Activated naive CD4-positive, alpha-beta T cell treated with anti-CD3 and anti-CD28 coated beads for 36 hours (primary cell): ENCODE data around the gene CAP2. TPM values are rescaled to one million over a fixed set of nuclear protein-coding genes. Genes with fewer than 3 reads are reported as not detected.
"Not testable (repeated sequence)": the region's sequence is repeated elsewhere in the genome, so short reads cannot be mapped to it uniquely, and the experiment has no call there.

ENCODE experiments used
- CTCF ChIA-PET: fragments of 350-600 bp; sonication (Branson Sonifier 250); formaldehyde crosslinking; loops from one replicate; lab custom pipeline; 2021; ENCODE audit warnings: antibody characterized with exemption; lab: Charles Lee
- DNase-seq: peaks from one replicate; pipeline ENCODE4 v3.0.0-alpha.2; 2020
- H3K27ac Mint-ChIP-seq: one replicate; pipeline ENCODE4 v1.8.0; 2021; ENCODE audit warnings: mild to moderate bottlenecking, mixed read lengths
- H3K27me3 Mint-ChIP-seq: one replicate; pipeline ENCODE4 v1.8.0; 2021; ENCODE audit warnings: low read depth, mixed read lengths
- H3K36me3 Mint-ChIP-seq: one replicate; pipeline ENCODE4 v1.8.0; 2021; ENCODE audit warnings: low read depth, mixed read lengths
- H3K4me1 Mint-ChIP-seq: one replicate; pipeline ENCODE4 v1.8.0; 2021; ENCODE audit warnings: low read depth, mixed read lengths
- H3K4me3 Mint-ChIP-seq: one replicate; pipeline ENCODE4 v1.8.0; 2021; ENCODE audit warnings: mild to moderate bottlenecking, moderate library complexity, mixed read lengths
- H3K9me3 Mint-ChIP-seq: one replicate; pipeline ENCODE4 v1.8.0; 2021; ENCODE audit warnings: mixed read lengths
- intact Hi-C: fragments of 100-400 bp; cut with micrococcal nuclease; formaldehyde crosslinking; loops from one replicate; pipeline ENCODE4 v1.15.1; 2023
- total RNA-seq, 2 experiments: library from RNA; stranded (reverse); gene quantifications; one replicate each; pipeline ENCODE4 v1.2.3, GENCODE V29; 2021

CAP2 gene
- total RNA-seq, 2 experiments from 2014 or later = not detected

GRCh38 chr6:17408081-17408480, 14.7 kb downstream of the CAP2 start:
- H3K27me3 Mint-ChIP-seq = peaks cover 4% of the 10 kb centered on the region
- no peaks in the 10 kb centered on the region for H3K36me3 Mint-ChIP-seq
- no peaks in the 10 kb centered on the region for H3K4me1 Mint-ChIP-seq
- no peak overlapping the region for H3K4me3 Mint-ChIP-seq
- no peak overlapping the region for H3K27ac Mint-ChIP-seq
- no peak for DNase-seq
- intact Hi-C loops = no loop called here
- no peaks in the 10 kb centered on the region for H3K9me3 Mint-ChIP-seq
- CTCF ChIA-PET = interaction anchor here (0.7 kb wide), 1 partner anchor 132 kb away, joined by 4 read pairs; no protein-coding TSS in a partner anchor

GRCh38 chr6:17410281-17410680, 16.9 kb downstream of the CAP2 start:
- Mint-ChIP-seq H3K36me3 (no peaks in the 10 kb centered on the region), H3K9me3 (no peaks in the 10 kb centered on the region), H3K4me3 (no peak overlapping the region), H3K27ac (no peak overlapping the region), H3K27me3 (peaks cover 4% of the 10 kb centered on the region), H3K4me1 (no peaks in the 10 kb centered on the region)
- CTCF ChIA-PET = interaction anchor here (0.6 kb wide), 1 partner anchor 156 kb away, joined by 4 read pairs; no protein-coding TSS in a partner anchor
- no peak for DNase-seq
- intact Hi-C loops = no loop called here

- H3K4me1 Mint-ChIP-seq = no peaks in the 10 kb centered on the region
- no peaks in the 10 kb centered on the region for H3K9me3 Mint-ChIP-seq
- peaks cover 8% of the 10 kb centered on the region for H3K27me3 Mint-ChIP-seq
- intact Hi-C loops = no loop called here
- H3K36me3 Mint-ChIP-seq = no peaks in the 10 kb centered on the region
- DNase-seq = no peak
- CTCF ChIA-PET = no interaction called here
- no peak overlapping the region for H3K4me3 Mint-ChIP-seq
- H3K27ac Mint-ChIP-seq = no peak overlapping the region
These were observed 19.9 kb downstream of the CAP2 start for GRCh38 chr6:17413313-17413750.

- intact Hi-C loops, H3K4me1 Mint-ChIP-seq, H3K27me3 Mint-ChIP-seq, H3K4me3 Mint-ChIP-seq, H3K36me3 Mint-ChIP-seq, H3K27ac Mint-ChIP-seq, CTCF ChIA-PET, DNase-seq, H3K9me3 Mint-ChIP-seq: not testable (repeated sequence)
These were observed 21.0 kb downstream of the CAP2 start for GRCh38 chr6:17414395-17414794.

GRCh38 chr6:17415321-17415720, 21.9 kb downstream of the CAP2 start:
- no peak overlapping the region for H3K4me3 Mint-ChIP-seq
- H3K27me3 Mint-ChIP-seq = peaks cover 7% of the 10 kb centered on the region
- DNase-seq = no peak
- CTCF ChIA-PET = no interaction called here
- intact Hi-C loops = no loop called here
- no peaks in the 10 kb centered on the region for H3K9me3 Mint-ChIP-seq
- no peaks in the 10 kb centered on the region for H3K36me3 Mint-ChIP-seq
- H3K27ac Mint-ChIP-seq = no peak overlapping the region
- H3K4me1 Mint-ChIP-seq = no peaks in the 10 kb centered on the region

- DNase-seq = no peak
- peaks cover 7% of the 10 kb centered on the region for H3K27me3 Mint-ChIP-seq
- H3K27ac Mint-ChIP-seq = no peak overlapping the region
- H3K4me1 Mint-ChIP-seq = no peaks in the 10 kb centered on the region
- H3K9me3 Mint-ChIP-seq = no peaks in the 10 kb centered on the region
- intact Hi-C loops = no loop called here
- no peaks in the 10 kb centered on the region for H3K36me3 Mint-ChIP-seq
- H3K4me3 Mint-ChIP-seq = no peak overlapping the region
- CTCF ChIA-PET = no interaction called here
These were observed 23.4 kb downstream of the CAP2 start for GRCh38 chr6:17416806-17417205.

GRCh38 chr6:17417817-17418216, 24.4 kb downstream of the CAP2 start:
- H3K27ac Mint-ChIP-seq = no peak overlapping the region
- CTCF ChIA-PET = no interaction called here
- no peak for DNase-seq
- no peaks in the 10 kb centered on the region for H3K4me1 Mint-ChIP-seq
- H3K27me3 Mint-ChIP-seq = peaks cover 7% of the 10 kb centered on the region
- intact Hi-C loops = no loop called here
- H3K9me3 Mint-ChIP-seq = no peaks in the 10 kb centered on the region
- no peaks in the 10 kb centered on the region for H3K36me3 Mint-ChIP-seq
- H3K4me3 Mint-ChIP-seq = no peak overlapping the region

- DNase-seq = no peak
- Mint-ChIP-seq H3K36me3 (no peaks in the 10 kb centered on the region), H3K4me1 (no peaks in the 10 kb centered on the region), H3K9me3 (no peaks in the 10 kb centered on the region), H3K27me3 (peaks cover 7% of the 10 kb centered on the region), H3K4me3 (no peak overlapping the region), H3K27ac (no peak overlapping the region)
- intact Hi-C loops = no loop called here
- CTCF ChIA-PET = interaction anchor here (0.6 kb wide), 1 partner anchor 187 kb away, joined by 3 read pairs; no protein-coding TSS in a partner anchor
These were observed 25.1 kb downstream of the CAP2 start for GRCh38 chr6:17418281-17419188.

- CTCF ChIA-PET = no interaction called here
- Mint-ChIP-seq H3K27me3 (peaks cover 7% of the 10 kb centered on the region), H3K36me3 (no peaks in the 10 kb centered on the region), H3K4me3 (no peak overlapping the region), H3K27ac (no peak overlapping the region), H3K9me3 (no peaks in the 10 kb centered on the region), H3K4me1 (no peaks in the 10 kb centered on the region)
- intact Hi-C loops = no loop called here
- DNase-seq = no peak
These were observed 25.8 kb downstream of the CAP2 start for GRCh38 chr6:17419189-17419575.

- DNase-seq = no peak
- CTCF ChIA-PET = interaction anchor here (0.8 kb wide), 1 partner anchor 53 kb away, joined by 3 read pairs; no protein-coding TSS in a partner anchor
- Mint-ChIP-seq H3K4me3 (no peak overlapping the region), H3K4me1 (no peaks in the 10 kb centered on the region), H3K27ac (no peak overlapping the region), H3K9me3 (no peaks in the 10 kb centered on the region), H3K27me3 (peaks cover 7% of the 10 kb centered on the region), H3K36me3 (no peaks in the 10 kb centered on the region)
- intact Hi-C loops = no loop called here
These were observed 27.0 kb downstream of the CAP2 start for GRCh38 chr6:17420368-17420767.

- Mint-ChIP-seq H3K4me3 (no peak overlapping the region), H3K27me3 (peaks cover 7% of the 10 kb centered on the region), H3K36me3 (no peaks in the 10 kb centered on the region), H3K27ac (no peak overlapping the region), H3K9me3 (no peaks in the 10 kb centered on the region), H3K4me1 (no peaks in the 10 kb centered on the region)
- DNase-seq = no peak
- CTCF ChIA-PET = no interaction called here
- intact Hi-C loops = no loop called here
These were observed 28.0 kb downstream of the CAP2 start for GRCh38 chr6:17421406-17421805.

- H3K27me3 Mint-ChIP-seq = peaks cover 7% of the 10 kb centered on the region
- intact Hi-C loops = no loop called here
- no peak for DNase-seq
- CTCF ChIA-PET = no interaction called here
- H3K4me3 Mint-ChIP-seq = no peak overlapping the region
- no peak overlapping the region for H3K27ac Mint-ChIP-seq
- no peaks in the 10 kb centered on the region for H3K9me3 Mint-ChIP-seq
- no peaks in the 10 kb centered on the region for H3K36me3 Mint-ChIP-seq
- H3K4me1 Mint-ChIP-seq = no peaks in the 10 kb centered on the region
These were observed 29.6 kb downstream of the CAP2 start for GRCh38 chr6:17423026-17423425.

GRCh38 chr6:17427062-17427461, 33.7 kb downstream of the CAP2 start:
- Mint-ChIP-seq H3K4me1 (no peaks in the 10 kb centered on the region), H3K27ac (no peak overlapping the region), H3K27me3 (peaks cover 4% of the 10 kb centered on the region), H3K36me3 (no peaks in the 10 kb centered on the region), H3K9me3 (no peaks in the 10 kb centered on the region), H3K4me3 (no peak overlapping the region)
- intact Hi-C loops = no loop called here
- CTCF ChIA-PET = no interaction called here
- DNase-seq = no peak
